Karpas-422 (cell line): Measurements from ENCODE around the gene EPS8. TPM values are rescaled to one million over a fixed set of nuclear protein-coding genes. Genes with fewer than 3 reads are reported as not detected.

Experiments
- DNase-seq: peaks from one replicate; pipeline ENCODE4 v3.0.0-alpha.2; 2015
- H2AFZ ChIP-seq: fragments of 200-600 bp; sonication (generic); 2 replicates; pipeline ENCODE4 v1.6.1; 2014; ENCODE audit warnings: antibody characterized with exemption, low read length, mixed read lengths
- H3K27ac ChIP-seq: fragments of 200-600 bp; sonication (generic); 2 replicates; pipeline ENCODE4 v1.5.1; 2014; ENCODE audit warnings: mild to moderate bottlenecking, low read length, moderate library complexity
- H3K27me3 ChIP-seq: fragments of 200-600 bp; sonication (generic); 2 replicates; pipeline ENCODE4 v1.6.1; 2014; ENCODE audit warnings: low read length, mixed read lengths
- H3K36me3 ChIP-seq: fragments of 200-600 bp; sonication (generic); 2 replicates; pipeline ENCODE4 v1.6.1; 2014; ENCODE audit warnings: low read length, mixed read lengths; ENCODE audit not compliant: insufficient read depth
- H3K4me1 ChIP-seq: fragments of 200-600 bp; sonication (generic); 2 replicates; pipeline ENCODE4 v1.6.1; 2014; ENCODE audit warnings: mild to moderate bottlenecking, low read length, mixed read lengths
- H3K4me2 ChIP-seq: fragments of 200-600 bp; sonication (generic); 2 replicates; pipeline ENCODE4 v1.6.1; 2014; ENCODE audit warnings: low read length, low read depth, mild to moderate bottlenecking; ENCODE audit not compliant: poor library complexity, severe bottlenecking
- H3K4me3 ChIP-seq: fragments of 200-600 bp; sonication (generic); 2 replicates; pipeline ENCODE4 v1.5.1; 2014; ENCODE audit warnings: mild to moderate bottlenecking, antibody characterized with exemption, low read length, mixed read lengths
- H3K79me2 ChIP-seq: fragments of 200-600 bp; sonication (generic); 2 replicates; pipeline ENCODE4 v1.6.1; 2014; ENCODE audit warnings: mild to moderate bottlenecking, low read length, mixed read lengths
- H3K9ac ChIP-seq: fragments of 200-600 bp; sonication (generic); 2 replicates; pipeline ENCODE4 v1.6.0; 2014; ENCODE audit warnings: low read length
- H3K9me2 ChIP-seq: fragments of 200-600 bp; sonication (generic), shearing (Covaris generic); replicated peaks from 2 replicates; pipeline ENCODE4 v1.6.0; 2014; ENCODE audit warnings: mild to moderate bottlenecking, low read length, moderate library complexity; ENCODE audit not compliant: insufficient read depth
- H3K9me3 ChIP-seq: fragments of 300-700, 200-600 bp; sonication (generic); 2 replicates; pipeline ENCODE4 v1.6.1; 2014; ENCODE audit warnings: low read length, mixed read lengths
- H4K20me1 ChIP-seq: fragments of 200-600 bp; sonication (generic); 2 replicates; pipeline ENCODE4 v1.6.1; 2014; ENCODE audit warnings: mild to moderate bottlenecking, antibody characterized with exemption, low read length, low read depth; ENCODE audit not compliant: insufficient read depth
- total RNA-seq: library from RNA; depleted of rRNA; stranded (reverse); fragments of >200 nt; shearing (Covaris generic); gene quantifications from 2 replicates; pipeline ENCODE4 v1.2.3, GENCODE V29; 2014; ENCODE audit warnings: low replicate concordance

Gene EPS8
- total RNA-seq, 1 experiment from 2014 or later: not detected

GRCh38 chr12:15728118-15728598, 61.0 kb downstream of the EPS8 start:
- no peak overlapping the region for H3K4me3 ChIP-seq
- H3K27ac ChIP-seq: no peak overlapping the region
- H3K36me3 ChIP-seq: no peaks in the 10 kb centered on the region
- no peaks in the 10 kb centered on the region for H3K79me2 ChIP-seq
- H2AFZ ChIP-seq: no peak overlapping the region
- H3K4me1 ChIP-seq: no peaks in the 10 kb centered on the region
- no peaks in the 10 kb centered on the region for H3K27me3 ChIP-seq
- no peaks in the 10 kb centered on the region for H4K20me1 ChIP-seq
- H3K9me2 ChIP-seq: no peaks in the 10 kb centered on the region
- H3K9me3 ChIP-seq: no peaks in the 10 kb centered on the region
- no peak overlapping the region for H3K9ac ChIP-seq
- H3K4me2 ChIP-seq: no peak overlapping the region
- DNase-seq: no peak

GRCh38 chr12:15726878-15727150, 62.4 kb downstream of the EPS8 start:
- Histone ChIP-seq H3K4me3 (no peak overlapping the region), H3K4me1 (no peaks in the 10 kb centered on the region), H3K4me2 (no peak overlapping the region), H3K9me3 (no peaks in the 10 kb centered on the region), H3K9ac (no peak overlapping the region), H2AFZ (no peak overlapping the region), H3K27me3 (no peaks in the 10 kb centered on the region), H3K36me3 (no peaks in the 10 kb centered on the region), H3K27ac (no peak overlapping the region), H3K9me2 (no peaks in the 10 kb centered on the region), H4K20me1 (no peaks in the 10 kb centered on the region), H3K79me2 (no peaks in the 10 kb centered on the region)
- DNase-seq: no peak

- Histone ChIP-seq H3K27me3 (no peaks in the 10 kb centered on the region), H3K9me3 (no peaks in the 10 kb centered on the region), H3K36me3 (no peaks in the 10 kb centered on the region), H3K9ac (no peak overlapping the region), H3K9me2 (no peaks in the 10 kb centered on the region), H3K27ac (no peak overlapping the region), H3K4me2 (no peak overlapping the region), H2AFZ (no peak overlapping the region), H3K4me3 (no peak overlapping the region), H3K79me2 (no peaks in the 10 kb centered on the region), H3K4me1 (no peaks in the 10 kb centered on the region), H4K20me1 (no peaks in the 10 kb centered on the region)
- DNase-seq: no peak
Measured at GRCh38 chr12:15726027-15726877, 62.9 kb downstream of the EPS8 start.

- DNase-seq: no peak
- H3K79me2 ChIP-seq: no peaks in the 10 kb centered on the region
Measured at GRCh38 chr12:15722951-15723350, 66.2 kb downstream of the EPS8 start.

DNA sequence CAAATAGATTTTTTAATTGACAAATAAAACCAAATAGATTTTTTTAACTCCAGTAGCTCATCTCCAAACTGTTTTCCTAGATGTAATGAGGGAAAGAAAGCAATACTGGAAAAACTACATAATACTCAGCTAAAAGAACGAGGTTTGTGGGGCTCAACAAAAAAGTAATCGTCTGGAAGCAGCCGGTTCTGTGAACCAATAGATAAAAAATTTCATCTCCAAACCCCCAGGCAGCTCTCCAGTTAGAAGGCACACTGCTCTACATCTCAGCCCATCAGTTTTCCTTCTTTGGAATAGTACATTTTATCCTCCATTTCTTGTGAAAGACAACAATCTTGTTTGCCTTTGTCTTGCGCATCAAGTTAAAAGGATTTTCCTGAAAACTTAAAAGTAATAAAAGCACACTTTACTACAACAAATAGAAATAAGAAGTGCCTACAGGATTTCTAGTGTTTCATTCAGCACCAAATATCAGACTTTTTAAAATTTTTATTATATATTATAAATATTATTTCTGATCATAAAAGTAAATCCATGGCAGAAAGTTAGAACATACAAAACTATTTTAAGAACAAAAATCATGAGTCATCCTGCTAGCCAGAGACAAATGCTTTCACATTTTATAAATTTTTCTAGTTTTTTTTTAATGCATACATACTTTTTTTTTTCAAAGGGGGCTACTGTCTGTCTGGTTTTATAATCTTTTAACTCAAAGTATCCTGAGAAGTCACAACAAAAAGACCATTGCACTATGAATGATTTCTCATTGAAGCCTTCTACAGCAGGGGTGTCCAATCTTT, 67.7 kb downstream of the EPS8 start:
- H2AFZ ChIP-seq: no peak overlapping the region
- H3K36me3 ChIP-seq: no peaks in the 10 kb centered on the region
- no peak overlapping the region for H3K4me3 ChIP-seq
- no peaks in the 10 kb centered on the region for H3K9me3 ChIP-seq
- H3K9me2 ChIP-seq: no peaks in the 10 kb centered on the region
- no peaks in the 10 kb centered on the region for H3K79me2 ChIP-seq
- no peaks in the 10 kb centered on the region for H3K4me1 ChIP-seq
- no peaks in the 10 kb centered on the region for H4K20me1 ChIP-seq
- no peak for DNase-seq
- H3K27ac ChIP-seq: no peak overlapping the region
- no peak overlapping the region for H3K4me2 ChIP-seq
- no peak overlapping the region for H3K9ac ChIP-seq
- no peaks in the 10 kb centered on the region for H3K27me3 ChIP-seq

More at GRCh38 chr12:15722951-15723350, 66.2 kb downstream of the EPS8 start:
- no peak overlapping the region for H3K27ac ChIP-seq
- no peaks in the 10 kb centered on the region for H4K20me1 ChIP-seq
- no peaks in the 10 kb centered on the region for H3K27me3 ChIP-seq
- no peaks in the 10 kb centered on the region for H3K9me3 ChIP-seq
- no peaks in the 10 kb centered on the region for H3K4me1 ChIP-seq
- no peaks in the 10 kb centered on the region for H3K9me2 ChIP-seq
- no peaks in the 10 kb centered on the region for H3K36me3 ChIP-seq
- H3K4me2 ChIP-seq: no peak overlapping the region
- no peak overlapping the region for H2AFZ ChIP-seq
- no peak overlapping the region for H3K4me3 ChIP-seq
- no peak overlapping the region for H3K9ac ChIP-seq

- no peak for DNase-seq
- no peak overlapping the region for H3K4me2 ChIP-seq
Measured at GRCh38 chr12:15720295-15720694, 68.9 kb downstream of the EPS8 start.

DNA sequence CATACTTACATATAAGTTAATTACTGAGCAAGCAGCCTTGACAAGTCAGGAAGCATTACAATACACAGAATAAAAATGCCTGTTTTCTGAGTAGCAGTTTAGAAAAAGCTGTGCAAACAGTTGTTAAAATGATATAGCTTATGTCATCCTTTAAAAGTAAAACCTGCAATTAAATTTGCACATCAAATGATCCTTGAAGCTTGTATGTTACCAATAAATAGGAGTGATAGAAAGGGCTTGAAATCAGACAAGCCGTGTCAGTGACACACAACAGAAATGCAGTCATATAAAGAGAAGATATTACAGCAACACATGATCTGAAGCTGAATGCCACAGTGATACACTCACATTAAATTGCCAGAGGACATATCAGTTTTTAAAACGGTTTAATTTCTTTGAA, 70.0 kb downstream of the EPS8 start:
- Histone ChIP-seq H3K79me2 (no peaks in the 10 kb centered on the region), H3K36me3 (no peaks in the 10 kb centered on the region), H3K27me3 (no peaks in the 10 kb centered on the region), H3K9me2 (no peaks in the 10 kb centered on the region), H3K27ac (no peak overlapping the region), H3K9ac (no peak overlapping the region), H2AFZ (no peak overlapping the region), H4K20me1 (no peaks in the 10 kb centered on the region), H3K4me2 (no peak overlapping the region), H3K4me1 (no peaks in the 10 kb centered on the region), H3K9me3 (no peaks in the 10 kb centered on the region), H3K4me3 (no peak overlapping the region)
- DNase-seq: no peak

More at GRCh38 chr12:15720295-15720694, 68.9 kb downstream of the EPS8 start:
- Histone ChIP-seq H3K9ac (no peak overlapping the region), H3K27me3 (no peaks in the 10 kb centered on the region), H2AFZ (no peak overlapping the region), H3K27ac (no peak overlapping the region), H3K36me3 (no peaks in the 10 kb centered on the region), H3K9me3 (no peaks in the 10 kb centered on the region), H4K20me1 (no peaks in the 10 kb centered on the region), H3K4me3 (no peak overlapping the region), H3K9me2 (no peaks in the 10 kb centered on the region), H3K79me2 (no peaks in the 10 kb centered on the region), H3K4me1 (no peaks in the 10 kb centered on the region)

- no peaks in the 10 kb centered on the region for H3K9me3 ChIP-seq
- no peaks in the 10 kb centered on the region for H3K27me3 ChIP-seq
- H3K4me3 ChIP-seq: no peak overlapping the region
- no peak overlapping the region for H2AFZ ChIP-seq
- no peaks in the 10 kb centered on the region for H3K4me1 ChIP-seq
- no peaks in the 10 kb centered on the region for H3K36me3 ChIP-seq
- H3K79me2 ChIP-seq: no peaks in the 10 kb centered on the region
- H3K4me2 ChIP-seq: no peak overlapping the region
- no peaks in the 10 kb centered on the region for H4K20me1 ChIP-seq
- no peaks in the 10 kb centered on the region for H3K9me2 ChIP-seq
- no peak overlapping the region for H3K27ac ChIP-seq
- H3K9ac ChIP-seq: no peak overlapping the region
- no peak for DNase-seq
Measured at GRCh38 chr12:15717940-15718567, 71.1 kb downstream of the EPS8 start.
